Measurements from ENCODE around the gene PPL.

PPL gene

GRCh38 chr16:4904108-4904941, 32.6 kb downstream of the PPL start:
- H3K27me3 Mint-ChIP-seq (ENCODE audit: low read depth): peaks cover 10% of the 10 kb centered on the region
- no peak overlapping the region for H3K4me3 Mint-ChIP-seq
- no peaks in the 10 kb centered on the region for H3K36me3 Mint-ChIP-seq (ENCODE audit: low read depth)
- no peaks in the 10 kb centered on the region for H3K4me1 Mint-ChIP-seq
- no peak overlapping the region for H3K27ac Mint-ChIP-seq
- peaks cover 2% of the 10 kb centered on the region for H3K9me3 Mint-ChIP-seq
- TF ChIP-seq CTCF (IDR thresholded peaks at IDR 0.05; ENCODE audit: unreplicated experiment in 3 of 3): no peak

GRCh38 chr16:4902038-4902437, 34.9 kb downstream of the PPL start:
- H3K27me3 Mint-ChIP-seq (ENCODE audit: low read depth): peaks cover 10% of the 10 kb centered on the region
- TF ChIP-seq CTCF (IDR thresholded peaks at IDR 0.05; ENCODE audit: unreplicated experiment in 3 of 3): no peak
- H3K4me3 Mint-ChIP-seq: no peak overlapping the region
- H3K9me3 Mint-ChIP-seq: peaks cover 5% of the 10 kb centered on the region
- no peak overlapping the region for H3K27ac Mint-ChIP-seq
- H3K4me1 Mint-ChIP-seq: no peaks in the 10 kb centered on the region
- peaks cover 5% of the 10 kb centered on the region for H3K36me3 Mint-ChIP-seq (ENCODE audit: low read depth)

GRCh38 chr16:4900750-4901149, 36.2 kb downstream of the PPL start:
- H3K9me3 Mint-ChIP-seq: peaks cover 5% of the 10 kb centered on the region
- no peak for TF ChIP-seq CTCF (IDR thresholded peaks at IDR 0.05; ENCODE audit: unreplicated experiment in 3 of 3)
- peaks cover 5% of the 10 kb centered on the region for H3K27me3 Mint-ChIP-seq (ENCODE audit: low read depth)
- H3K36me3 Mint-ChIP-seq (ENCODE audit: low read depth): peaks cover 5% of the 10 kb centered on the region
- no peak overlapping the region for H3K27ac Mint-ChIP-seq
- no peaks in the 10 kb centered on the region for H3K4me1 Mint-ChIP-seq
- no peak overlapping the region for H3K4me3 Mint-ChIP-seq

GRCh38 chr16:4900036-4900435, 36.9 kb downstream of the PPL start:
- peaks cover 5% of the 10 kb centered on the region for H3K9me3 Mint-ChIP-seq
- peaks cover 1% of the 10 kb centered on the region for H3K27me3 Mint-ChIP-seq (ENCODE audit: low read depth)
- no peak for TF ChIP-seq CTCF (IDR thresholded peaks at IDR 0.05; ENCODE audit: unreplicated experiment in 3 of 3)
- no peak overlapping the region for H3K27ac Mint-ChIP-seq
- H3K4me1 Mint-ChIP-seq: no peaks in the 10 kb centered on the region
- peaks cover 5% of the 10 kb centered on the region for H3K36me3 Mint-ChIP-seq (ENCODE audit: low read depth)
- H3K4me3 Mint-ChIP-seq: no peak overlapping the region

- no peak for TF ChIP-seq CTCF (IDR thresholded peaks at IDR 0.05; ENCODE audit: unreplicated experiment in 3 of 3)
- H3K9me3 Mint-ChIP-seq: peaks cover 5% of the 10 kb centered on the region
- peaks cover 5% of the 10 kb centered on the region for H3K36me3 Mint-ChIP-seq (ENCODE audit: low read depth)
- no peak overlapping the region for H3K4me3 Mint-ChIP-seq
- no peaks in the 10 kb centered on the region for H3K27me3 Mint-ChIP-seq (ENCODE audit: low read depth)
- no peak overlapping the region for H3K27ac Mint-ChIP-seq
- no peaks in the 10 kb centered on the region for H3K4me1 Mint-ChIP-seq
These were observed 37.5 kb downstream of the PPL start for GRCh38 chr16:4899474-4899846.

All from nephron (organoid).